IMR-90 (cell line): ENCODE measurements around the gene ACACA. TPM values are rescaled to one million over a fixed set of nuclear protein-coding genes. Genes with fewer than 3 reads are reported as not detected.

ENCODE experiments used
- ATAC-seq: fragments of 200-7000 bp; cut with Tn5 transposase; 2 replicates; pipeline ENCODE4 v1.9.1; 2020; ENCODE audit warnings: low read depth, mild to moderate bottlenecking, moderate library complexity
- BruUV-seq: library from RNA; stranded (reverse); fragments of 400-500 nt; replicated peaks from 2 replicates; lab custom pipeline; 2021; lab: Mats Ljungman, UMichigan
- CTCF ChIA-PET: fragments of 300-600 bp; formaldehyde crosslinking; extraction: SDS; loops from one replicate; lab custom pipeline; 2021; ENCODE audit warnings: antibody characterized with exemption; lab: Yijun Ruan, JAX
- POLR2A ChIA-PET: fragments of 300-600 bp; sonication (Branson Sonifier 250); formaldehyde crosslinking; loops from one replicate; lab custom pipeline; 2022; ENCODE audit warnings: antibody characterized with exemption; ENCODE audit not compliant: unreplicated experiment; lab: Charles Lee
- DNase-seq: peaks from one replicate; pipeline ENCODE4 v3.0.0; 2013
- H2AFZ ChIP-seq: replicated peaks from 2 replicates; pipeline ENCODE3; 2013; ENCODE audit warnings: low read length, mild to moderate bottlenecking; ENCODE audit not compliant: poor library complexity
- H2AK5ac ChIP-seq: 2 replicates; pipeline ENCODE4 v1.6.1; 2013; ENCODE audit warnings: low read depth, low read length, inconsistent platforms
- H2AK9ac ChIP-seq: replicated peaks from 2 replicates; pipeline ENCODE3; 2013; ENCODE audit warnings: mild to moderate bottlenecking, low read depth, low read length, moderate library complexity; ENCODE audit not compliant: poor library complexity
- H2BK120ac ChIP-seq: 2 replicates; pipeline ENCODE4 v1.6.1; 2013; ENCODE audit warnings: low read depth, low read length, inconsistent platforms
- H2BK15ac ChIP-seq: 3 replicates; pipeline ENCODE4 v1.6.1; 2013; ENCODE audit warnings: low read depth, low read length, inconsistent platforms
- H2BK20ac ChIP-seq: 2 replicates; pipeline ENCODE4 v1.6.1; 2013; ENCODE audit warnings: low read depth, mild to moderate bottlenecking, inconsistent platforms, low read length, moderate library complexity
- H2BK5ac ChIP-seq: 2 replicates; pipeline ENCODE4 v1.6.1; 2013; ENCODE audit warnings: mild to moderate bottlenecking, low read depth, low read length, inconsistent platforms; ENCODE audit not compliant: poor library complexity, severe bottlenecking
- H3K14ac ChIP-seq: replicated peaks from 2 replicates; pipeline ENCODE4 v1.6.1; 2013; ENCODE audit warnings: low read depth, low read length, inconsistent platforms
- H3K18ac ChIP-seq: 2 replicates; pipeline ENCODE4 v1.6.1; 2013; ENCODE audit warnings: low read depth, low read length, control low read depth
- H3K23ac ChIP-seq: 2 replicates; pipeline ENCODE4 v1.6.1; 2013; ENCODE audit warnings: low read depth, low read length, inconsistent platforms
- H3K27ac ChIP-seq: 2 replicates; pipeline ENCODE4 v1.5.1; 2013; ENCODE audit warnings: mild to moderate bottlenecking, control low read depth, low read length; ENCODE audit not compliant: insufficient read depth
- H3K27me3 ChIP-seq: 2 replicates; pipeline ENCODE4 v1.6.1; 2013; ENCODE audit warnings: low read length; ENCODE audit not compliant: control insufficient read depth, insufficient read depth
- H3K36me3 ChIP-seq: 2 replicates; pipeline ENCODE4 v1.6.1; 2013; ENCODE audit warnings: low read length, mixed read lengths; ENCODE audit not compliant: control insufficient read depth, insufficient read depth
- H3K4ac ChIP-seq: 2 replicates; pipeline ENCODE4 v1.6.1; 2013; ENCODE audit warnings: low read depth, low read length, inconsistent platforms
- H3K4me1 ChIP-seq: 2 replicates; pipeline ENCODE4 v1.6.1; 2013; ENCODE audit warnings: low read length, mixed read lengths; ENCODE audit not compliant: control insufficient read depth, insufficient read depth
- H3K4me2 ChIP-seq: 2 replicates; pipeline ENCODE4 v1.6.1; 2013; ENCODE audit warnings: low read depth, mild to moderate bottlenecking, control low read depth, low read length, moderate library complexity
- H3K4me3 ChIP-seq: 2 replicates; pipeline ENCODE4 v1.5.1; 2013; ENCODE audit warnings: low read depth, mild to moderate bottlenecking, control low read depth, low read length, moderate library complexity; ENCODE audit not compliant: insufficient read depth
- H3K56ac ChIP-seq: 2 replicates; pipeline ENCODE4 v1.6.1; 2013; ENCODE audit warnings: low read length, inconsistent platforms; ENCODE audit not compliant: insufficient read depth; ENCODE audit errors: extremely low read depth
- H3K79me1 ChIP-seq, 2 experiments: 2 replicates each; pipeline ENCODE4 v1.6.1; 2013; ENCODE audit warnings: low read length in 2 of 2, inconsistent platforms in 1 of 2, low read depth in 1 of 2
- H3K9ac ChIP-seq: 2 replicates; pipeline ENCODE4 v1.6.1; 2013; ENCODE audit warnings: low read depth, low read length, control low read depth
- H3K9me1 ChIP-seq: 2 replicates; pipeline ENCODE4 v1.6.1; 2013; ENCODE audit warnings: low read length, inconsistent platforms; ENCODE audit not compliant: insufficient read depth
- H3K9me3 ChIP-seq: 2 replicates; pipeline ENCODE4 v1.6.1; 2013; ENCODE audit warnings: low read length; ENCODE audit not compliant: control insufficient read depth, insufficient read depth
- H4K20me1 ChIP-seq: 2 replicates; pipeline ENCODE4 v1.6.1; 2013; ENCODE audit warnings: low read length, inconsistent platforms; ENCODE audit not compliant: insufficient read depth
- H4K5ac ChIP-seq: 2 replicates; pipeline ENCODE4 v1.6.1; 2013; ENCODE audit warnings: mild to moderate bottlenecking, low read depth, low read length, control low read depth
- H4K8ac ChIP-seq, 2 experiments: 2 replicates each; pipeline ENCODE4 v1.6.1; 2013; ENCODE audit warnings: low read depth in 2 of 2, low read length in 2 of 2, control low read depth in 1 of 2, inconsistent platforms in 1 of 2
- H4K91ac ChIP-seq: 2 replicates; pipeline ENCODE4 v1.6.1; 2013; ENCODE audit warnings: low read depth, low read length, inconsistent platforms; ENCODE audit not compliant: insufficient read depth
- MAFK ChIP-seq: IDR thresholded peaks from 2 replicates; pipeline ENCODE4 v1.6.1; 2012; ENCODE audit warnings: low read depth, low read length, improper control_type of control experiment
- RFX5 ChIP-seq: IDR thresholded peaks from 2 replicates; pipeline ENCODE4 v1.8.0; 2012; ENCODE audit warnings: low read depth, mild to moderate bottlenecking, low read length, moderate library complexity
- WGBS, 2 experiments: methylation state at CpG; one replicate each; pipeline versions ENCODE4 v1.1.5 to v1.1.7; 2013; ENCODE audit warnings: missing lambda C conversion rate in 2 of 2; ENCODE audit not compliant: insufficient read length in 1 of 2; ENCODE audit errors: extremely low coverage in 2 of 2; 5-methylcytosine and 5-hydroxymethylcytosine counted together
- dilution Hi-C: fragments of 300-500 bp; cut with HindIII; formaldehyde crosslinking; loops from one replicate; pipeline ENCODE4 v1.14.3; 2018; ENCODE audit warnings: low sequenced_read_pairs; ENCODE audit not compliant: unreplicated experiment
- in situ Hi-C: fragments of 300-500 bp; cut with MboI; formaldehyde crosslinking; loops from 3 replicates; pipeline ENCODE4 v1.14.3; 2019; ENCODE audit warnings: low sequenced_read_pairs, inconsistent platforms, mixed read lengths
- intact Hi-C: fragments of 100-400 bp; cut with micrococcal nuclease; formaldehyde crosslinking; loops from 2 replicates; pipeline ENCODE4 v1.10.0; 2022
- polyA plus RNA-seq, 3 experiments: library from polyadenylated mRNA; depleted of rRNA; stranded (reverse); fragments of >200 nt; gene quantifications; 2 replicates each; pipeline ENCODE4 v1.2.3, GENCODE V29; 2012; ENCODE audit warnings: low replicate concordance in 1 of 3
- total RNA-seq: library from RNA; depleted of rRNA; stranded (reverse); fragments of >200 nt; gene quantifications from 2 replicates; pipeline ENCODE4 v1.2.3, GENCODE V29; 2012

Gene ACACA
- total and polyA plus RNA-seq, 2 of the 4 experiments (the other 2 are of a cell fraction), result 21.3 to 39.1 TPM

GRCh38 chr17:37121616-37122015 lies 285.0 kb downstream of the ACACA start:
- Histone ChIP-seq H4K20me1 (no peaks in the 10 kb centered on the region), H2BK120ac (no peak overlapping the region), H3K4ac (no peak overlapping the region), H2BK5ac (no peak overlapping the region), H3K27me3 (no peaks in the 10 kb centered on the region), H3K18ac (no peak overlapping the region), H3K9me1 (peaks cover 10% of the 10 kb centered on the region; the same call in 1 of the 2 replicates), H3K79me1 (no peaks in the 10 kb centered on the region), H3K56ac (no peak overlapping the region), H3K9me3 (no peaks in the 10 kb centered on the region), H3K9ac (no peak overlapping the region), H3K4me1 (peaks cover 6% of the 10 kb centered on the region), H3K14ac (no peak overlapping the region), H3K36me3 (peaks cover 9% of the 10 kb centered on the region), H4K5ac (no peak overlapping the region), H3K4me2 (no peak overlapping the region), H3K4me3 (no peak overlapping the region), H3K23ac (no peak overlapping the region), H4K8ac (no peak overlapping the region), H2AK9ac (no peak overlapping the region), H2BK15ac (no peak overlapping the region), H2BK20ac (no peak overlapping the region), H2AK5ac (no peak overlapping the region), H3K27ac (no peak overlapping the region), H4K91ac (no peak overlapping the region), H2AFZ (no peak overlapping the region)
- POLR2A ChIA-PET, result no interaction called here
- TF ChIP-seq RFX5 (no peak), MAFK (0 out of 2 replicates have a peak, but pooled peaks have one; percentile 4)
- BruUV-seq, result no TSS peak
- intact Hi-C loops, result no loop called here
- in situ Hi-C loops, result no loop called here
- dilution Hi-C loops, result no loop called here
- no peak for ATAC-seq
- no peak for DNase-seq
- CTCF ChIA-PET, result interaction anchor here (1.0 kb wide), 1 partner anchor 16 kb away, joined by 3 read pairs; no protein-coding TSS in a partner anchor
- no CpG with 5 or more reads among the region's 2 CpGs for WGBS, 2 experiments
